ENCODE measurements around the gene OAF. TPM values are rescaled to one million over a fixed set of nuclear protein-coding genes. Genes with fewer than 3 reads are reported as not detected.
A peak's percentile ranks its signal among the peaks of the same experiment; 100 is the strongest.

The OAF gene
- polyA plus RNA-seq, 1 donor: 195 TPM

GRCh38 chr11:120183701-120184141, 27.1 kb upstream of the OAF start:
- H3K36me3 ChIP-seq (ENCODE audit: control insufficient read depth, insufficient read depth, low read length): peaks cover 3% of the 10 kb centered on the region
- H3K9me3 ChIP-seq (ENCODE audit: control insufficient read depth, low read depth, low read length): no peaks in the 10 kb centered on the region
- no CpG with 5 or more reads among the region's 7 CpGs for WGBS (ENCODE audit: insufficient coverage, low lambda C conversion rate)
- H3K4me3 ChIP-seq (ENCODE audit: low read length): peak overlapping the region; percentile 42
- DNase-seq: no peak
- no peaks in the 10 kb centered on the region for H3K27me3 ChIP-seq (ENCODE audit: control insufficient read depth, insufficient read depth, low read length)
- H3K4me1 ChIP-seq (ENCODE audit: control insufficient read depth, insufficient read depth, low read length): peaks cover 75% of the 10 kb centered on the region
- peak overlapping the region; percentile 95 for H3K27ac ChIP-seq (ENCODE audit: low read length)

GRCh38 chr11:120184371-120184945, 26.4 kb upstream of the OAF start:
- Histone ChIP-seq H3K4me3 (ENCODE audit: low read length) (peak overlapping the region; percentile 42), H3K9me3 (ENCODE audit: control insufficient read depth, low read depth, low read length) (no peaks in the 10 kb centered on the region), H3K27ac (ENCODE audit: low read length) (peak overlapping the region; percentile 95), H3K27me3 (ENCODE audit: control insufficient read depth, insufficient read depth, low read length) (no peaks in the 10 kb centered on the region), H3K36me3 (ENCODE audit: control insufficient read depth, insufficient read depth, low read length) (peaks cover 3% of the 10 kb centered on the region), H3K4me1 (ENCODE audit: control insufficient read depth, insufficient read depth, low read length) (peaks cover 80% of the 10 kb centered on the region)
- WGBS (ENCODE audit: insufficient coverage, low lambda C conversion rate): 70% methylated on average over 6 of the region's 11 CpGs
- peak in 1 of 2 donors; percentile 58 for DNase-seq

- DNase-seq: peak; percentile 90 to 97
- Histone ChIP-seq H3K27me3 (ENCODE audit: control insufficient read depth, insufficient read depth, low read length) (no peaks in the 10 kb centered on the region), H3K4me3 (ENCODE audit: low read length) (peak overlapping the region; percentile 42), H3K9me3 (ENCODE audit: control insufficient read depth, low read depth, low read length) (no peaks in the 10 kb centered on the region), H3K27ac (ENCODE audit: low read length) (peak overlapping the region; percentile 95), H3K36me3 (ENCODE audit: control insufficient read depth, insufficient read depth, low read length) (peaks cover 3% of the 10 kb centered on the region), H3K4me1 (ENCODE audit: control insufficient read depth, insufficient read depth, low read length) (peaks cover 87% of the 10 kb centered on the region)
- no CpG with 5 or more reads among the region's 7 CpGs for WGBS (ENCODE audit: insufficient coverage, low lambda C conversion rate)
Measured at GRCh38 chr11:120184946-120185705, 25.7 kb upstream of the OAF start.

DNA sequence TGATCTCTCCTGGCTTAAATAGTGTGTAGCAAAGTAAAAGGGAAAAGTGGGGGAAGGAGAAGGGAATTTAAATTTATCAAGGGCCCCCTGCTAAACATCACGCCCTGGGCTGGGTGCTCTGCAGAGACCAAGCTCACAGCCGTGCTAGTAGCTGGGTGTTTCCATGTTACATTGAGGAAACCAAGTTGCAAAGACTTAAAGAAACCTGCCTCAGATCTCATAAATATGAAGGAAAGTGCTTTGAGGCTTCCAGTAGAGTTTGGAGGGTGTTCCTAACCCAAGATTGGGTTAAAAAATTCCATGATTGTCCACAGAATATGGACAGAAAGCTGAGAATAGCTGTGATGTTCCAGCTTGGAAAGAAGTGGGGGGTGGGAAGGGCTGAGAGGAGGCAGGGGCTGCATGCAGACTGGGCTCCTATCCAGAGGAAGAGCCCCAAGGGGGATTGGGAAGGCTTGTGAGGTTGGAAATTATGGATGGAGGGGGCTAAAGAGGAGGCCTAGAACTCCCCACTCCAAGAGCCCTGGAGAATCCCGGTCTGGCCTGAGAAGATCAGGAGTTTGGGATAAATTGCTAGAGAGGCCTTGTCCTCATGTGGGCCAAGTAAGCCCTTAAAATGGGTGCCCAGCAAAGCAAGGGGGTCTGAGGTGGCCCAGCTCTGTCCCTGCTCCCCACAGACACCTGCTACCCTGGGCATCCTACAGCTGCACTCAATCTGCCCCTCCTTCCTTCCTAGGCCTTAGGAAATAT, 25.0 kb upstream of the OAF start:
- no peak overlapping the region for H3K4me3 ChIP-seq (ENCODE audit: low read length)
- DNase-seq: peak in 1 of 2 donors; percentile 66
- no CpG with 5 or more reads among the region's 3 CpGs for WGBS (ENCODE audit: insufficient coverage, low lambda C conversion rate)
- no peaks in the 10 kb centered on the region for H3K27me3 ChIP-seq (ENCODE audit: control insufficient read depth, insufficient read depth, low read length)
- peak overlapping the region; percentile 95 for H3K27ac ChIP-seq (ENCODE audit: low read length)
- H3K36me3 ChIP-seq (ENCODE audit: control insufficient read depth, insufficient read depth, low read length): peaks cover 3% of the 10 kb centered on the region
- H3K9me3 ChIP-seq (ENCODE audit: control insufficient read depth, low read depth, low read length): no peaks in the 10 kb centered on the region
- peaks cover 94% of the 10 kb centered on the region for H3K4me1 ChIP-seq (ENCODE audit: control insufficient read depth, insufficient read depth, low read length)

DNA sequence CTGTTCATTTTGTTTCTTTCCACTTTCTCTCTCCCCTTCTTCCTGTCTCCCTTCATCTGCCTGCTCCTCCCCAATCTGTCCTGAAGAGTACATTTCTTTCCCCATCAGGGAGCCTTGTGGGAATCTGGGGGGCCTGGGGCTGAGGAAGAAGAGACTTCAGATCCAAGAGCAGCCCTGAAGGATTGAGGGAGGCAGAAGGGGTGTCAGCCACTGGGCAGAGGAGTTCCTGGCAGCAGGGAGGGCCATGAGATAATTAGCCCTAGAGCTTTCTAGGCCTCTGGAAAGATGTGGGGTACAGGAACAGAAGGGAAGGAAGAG, 24.4 kb upstream of the OAF start:
- H3K4me1 ChIP-seq (ENCODE audit: control insufficient read depth, insufficient read depth, low read length): peaks cover 94% of the 10 kb centered on the region

DNA sequence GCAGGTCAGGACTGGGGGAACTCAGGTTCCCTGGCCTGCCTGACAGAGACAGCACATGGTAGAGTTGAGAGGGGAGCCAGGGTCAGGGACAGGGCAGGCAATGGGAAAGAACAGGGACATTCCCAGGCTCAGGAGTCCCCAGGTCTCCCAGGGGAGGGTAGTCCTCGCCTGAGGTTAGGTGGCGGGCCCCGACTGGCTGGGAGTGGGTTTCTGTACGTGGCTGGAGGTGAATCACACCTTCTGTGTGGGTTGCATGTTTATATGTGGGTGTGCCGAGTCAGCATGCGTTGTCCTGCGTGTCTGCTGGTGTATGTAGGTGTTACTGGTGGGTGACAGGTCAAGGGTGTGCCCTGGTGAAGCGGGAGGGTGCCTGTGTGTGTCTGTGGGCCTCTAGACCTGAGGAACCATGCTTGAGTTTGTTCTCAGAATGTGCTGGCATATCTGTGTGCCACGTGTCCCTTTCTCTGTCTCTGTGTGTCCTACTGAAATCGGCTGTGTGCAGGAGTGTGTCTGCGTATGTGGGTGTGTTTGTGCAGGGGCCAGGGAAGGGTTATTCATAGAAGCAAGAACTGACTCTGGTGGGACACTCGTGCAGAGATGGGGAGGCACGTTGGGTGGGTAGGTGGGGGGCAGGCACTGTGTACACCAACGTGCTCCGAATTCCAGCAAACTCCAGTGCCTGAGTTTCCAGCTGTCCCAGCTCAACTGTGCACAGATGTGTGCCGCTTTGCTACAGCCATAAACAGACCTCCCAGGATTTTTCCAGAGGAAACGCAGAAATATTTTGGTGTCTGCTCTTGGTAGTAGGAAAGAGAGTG, 23.8 kb upstream of the OAF start:
- Histone ChIP-seq H3K27ac (ENCODE audit: low read length) (peak overlapping the region; percentile 95), H3K27me3 (ENCODE audit: control insufficient read depth, insufficient read depth, low read length) (no peaks in the 10 kb centered on the region), H3K36me3 (ENCODE audit: control insufficient read depth, insufficient read depth, low read length) (no peaks in the 10 kb centered on the region), H3K4me1 (ENCODE audit: control insufficient read depth, insufficient read depth, low read length) (peaks cover 93% of the 10 kb centered on the region), H3K9me3 (ENCODE audit: control insufficient read depth, low read depth, low read length) (no peaks in the 10 kb centered on the region), H3K4me3 (ENCODE audit: low read length) (peak overlapping the region; percentile 4)
- no CpG with 5 or more reads among the region's 17 CpGs for WGBS (ENCODE audit: insufficient coverage, low lambda C conversion rate)
- DNase-seq: peak; percentile 54 to 81

More for the DNA sequence above, 24.4 kb upstream of the OAF start:
- Histone ChIP-seq H3K27me3 (ENCODE audit: control insufficient read depth, insufficient read depth, low read length) (no peaks in the 10 kb centered on the region), H3K9me3 (ENCODE audit: control insufficient read depth, low read depth, low read length) (no peaks in the 10 kb centered on the region), H3K4me3 (ENCODE audit: low read length) (no peak overlapping the region), H3K36me3 (ENCODE audit: control insufficient read depth, insufficient read depth, low read length) (peaks cover 2% of the 10 kb centered on the region), H3K27ac (ENCODE audit: low read length) (peak overlapping the region; percentile 95)
- peak in 1 of 2 donors; percentile 62 for DNase-seq

- WGBS (ENCODE audit: insufficient coverage, low lambda C conversion rate): no CpG with 5 or more reads among the region's 5 CpGs
Measured at GRCh38 chr11:120188371-120188770, 22.5 kb upstream of the OAF start.

GRCh38 chr11:120188811-120189455, 21.9 kb upstream of the OAF start:
- Histone ChIP-seq H3K4me3 (ENCODE audit: low read length) (peak overlapping the region; percentile 51), H3K27ac (ENCODE audit: low read length) (peak overlapping the region; percentile 95), H3K4me1 (ENCODE audit: control insufficient read depth, insufficient read depth, low read length) (peaks cover 92% of the 10 kb centered on the region), H3K36me3 (ENCODE audit: control insufficient read depth, insufficient read depth, low read length) (no peaks in the 10 kb centered on the region), H3K9me3 (ENCODE audit: control insufficient read depth, low read depth, low read length) (no peaks in the 10 kb centered on the region), H3K27me3 (ENCODE audit: control insufficient read depth, insufficient read depth, low read length) (no peaks in the 10 kb centered on the region)
- peak; percentile 82 to 89 for DNase-seq
- WGBS (ENCODE audit: insufficient coverage, low lambda C conversion rate): no CpG with 5 or more reads among the region's 4 CpGs

More at GRCh38 chr11:120188371-120188770, 22.5 kb upstream of the OAF start:
- Histone ChIP-seq H3K36me3 (ENCODE audit: control insufficient read depth, insufficient read depth, low read length) (no peaks in the 10 kb centered on the region), H3K4me1 (ENCODE audit: control insufficient read depth, insufficient read depth, low read length) (peaks cover 93% of the 10 kb centered on the region), H3K27me3 (ENCODE audit: control insufficient read depth, insufficient read depth, low read length) (no peaks in the 10 kb centered on the region), H3K27ac (ENCODE audit: low read length) (peak overlapping the region; percentile 95), H3K4me3 (ENCODE audit: low read length) (peak overlapping the region; percentile 51), H3K9me3 (ENCODE audit: control insufficient read depth, low read depth, low read length) (no peaks in the 10 kb centered on the region)
- no peak for DNase-seq

- H3K27me3 ChIP-seq (ENCODE audit: control insufficient read depth, insufficient read depth, low read length): no peaks in the 10 kb centered on the region
- DNase-seq: no peak
- no peaks in the 10 kb centered on the region for H3K36me3 ChIP-seq (ENCODE audit: control insufficient read depth, insufficient read depth, low read length)
- H3K27ac ChIP-seq (ENCODE audit: low read length): no peak overlapping the region
- no peaks in the 10 kb centered on the region for H3K9me3 ChIP-seq (ENCODE audit: control insufficient read depth, low read depth, low read length)
- no CpG with 5 or more reads among the region's 4 CpGs for WGBS (ENCODE audit: insufficient coverage, low lambda C conversion rate)
- H3K4me1 ChIP-seq (ENCODE audit: control insufficient read depth, insufficient read depth, low read length): peaks cover 85% of the 10 kb centered on the region
- H3K4me3 ChIP-seq (ENCODE audit: low read length): no peak overlapping the region
Measured at GRCh38 chr11:120191058-120191457, 19.8 kb upstream of the OAF start.
